Keratinocyte (primary cell): ENCODE results near the gene MRPL40. TPM values are rescaled to one million over a fixed set of nuclear protein-coding genes. Genes with fewer than 3 reads are reported as not detected.

Experiments used
- DNase-seq: peaks from one replicate; pipeline ENCODE4 v3.0.0-alpha.2; 2011; ENCODE audit warnings: low read depth, missing footprints, low spot score
- FAIRE-seq: peaks from 2 replicates; lab custom pipeline; 2011; peaks lifted over from hg19 to GRCh38; lab: Jason Lieb, UNC
- H2AFZ ChIP-seq: 2 replicates; pipeline ENCODE4 v1.6.0; 2012; ENCODE audit warnings: low read length, control low read depth, inconsistent platforms; ENCODE audit not compliant: control insufficient read depth
- H3K27ac ChIP-seq: 2 replicates; pipeline ENCODE4 v1.5.1; 2011; ENCODE audit warnings: low read length; ENCODE audit not compliant: control insufficient read depth, insufficient read depth
- H3K27me3 ChIP-seq: 3 replicates; pipeline ENCODE4 v1.6.0; 2011; ENCODE audit warnings: low read length; ENCODE audit not compliant: control insufficient read depth, insufficient read depth; ENCODE audit errors: extremely low read depth
- H3K36me3 ChIP-seq, 2 experiments: 2 replicates in 1 of 2; 3 replicates in 1 of 2; pipeline ENCODE4 v1.5.1; 2011; ENCODE audit warnings: low read length in 2 of 2, mild to moderate bottlenecking in 1 of 2; ENCODE audit not compliant: control insufficient read depth in 2 of 2, insufficient read depth in 2 of 2; ENCODE audit errors: extremely low read depth in 1 of 2
- H3K4me1 ChIP-seq: 3 replicates; pipeline ENCODE4 v1.5.1; 2011; ENCODE audit warnings: low read length; ENCODE audit not compliant: control insufficient read depth, insufficient read depth; ENCODE audit errors: extremely low read depth
- H3K4me2 ChIP-seq: 3 replicates; pipeline ENCODE4 v1.6.0; 2011; ENCODE audit warnings: low read depth, low read length; ENCODE audit not compliant: control insufficient read depth, insufficient read depth; ENCODE audit errors: extremely low read depth
- H3K4me3 ChIP-seq, 3 experiments: fragments of 200-600 bp in 1 of 3; sonication (generic) in 1 of 3; 2 replicates in 2 of 3; 3 replicates in 1 of 3; pipeline ENCODE4 v1.5.1; 2011 to 2016; ENCODE audit warnings: low read length in 3 of 3, mild to moderate bottlenecking in 3 of 3, control low read depth in 2 of 3, inconsistent platforms in 1 of 3, low read depth in 1 of 3, mixed read lengths in 1 of 3, mixed run types in 1 of 3, moderate library complexity in 1 of 3; ENCODE audit not compliant: control insufficient read depth in 2 of 3, insufficient read depth in 2 of 3; ENCODE audit errors: extremely low read depth in 1 of 3
- H3K79me2 ChIP-seq: 2 replicates; pipeline ENCODE4 v1.6.0; 2012; ENCODE audit warnings: low read length; ENCODE audit not compliant: control insufficient read depth, insufficient read depth
- H3K9ac ChIP-seq: 3 replicates; pipeline ENCODE4 v1.6.0; 2011; ENCODE audit warnings: low read length; ENCODE audit not compliant: control insufficient read depth, insufficient read depth; ENCODE audit errors: extremely low read depth
- H3K9me1 ChIP-seq: 3 replicates; pipeline ENCODE4 v1.6.0; 2011; ENCODE audit warnings: low read length; ENCODE audit not compliant: control insufficient read depth, insufficient read depth; ENCODE audit errors: extremely low read depth
- H3K9me3 ChIP-seq: 2 replicates; pipeline ENCODE4 v1.5.1; 2012; ENCODE audit warnings: low read depth, low read length; ENCODE audit not compliant: control insufficient read depth
- H4K20me1 ChIP-seq: 3 replicates; pipeline ENCODE4 v1.6.0; 2011; ENCODE audit warnings: low read length; ENCODE audit not compliant: control insufficient read depth, insufficient read depth; ENCODE audit errors: extremely low read depth
- EZH2 ChIP-seq: IDR thresholded peaks from one replicate; pipeline ENCODE4 v1.6.1; 2012; ENCODE audit warnings: inconsistent platforms, mild to moderate bottlenecking, low read length, moderate library complexity
- dilution Hi-C: fragments of 300-500 bp; cut with MboI; formaldehyde crosslinking; loops from one replicate; pipeline ENCODE4 v1.7.0; 2020; ENCODE audit warnings: low sequenced_read_pairs; ENCODE audit not compliant: extremely low pct_ligation_motif_present
- polyA plus RNA-seq, 5 experiments: library from polyadenylated mRNA; depleted of rRNA in 3 of 5; stranded (reverse) in 3 of 5; stranded (forward) in 1 of 5; unstranded in 1 of 5; fragments of >200 nt; gene quantifications; 1 replicate in 1 of 5; 2 replicates in 3 of 5; 3 replicates in 1 of 5; pipeline versions ENCODE4 v1.2.1 to v1.2.3, GENCODE V29; 2011 to 2012; ENCODE audit warnings: missing spikeins in 2 of 5, low read depth in 1 of 5, low replicate concordance in 1 of 5
- TF ChIP-seq, protein P1 (sequence below), 3 experiments: IDR thresholded peaks in 1 of 3; conservative IDR thresholded peaks in 1 of 3; optimal IDR thresholded peaks in 1 of 3; 2 replicates in 2 of 3; 3 replicates in 1 of 3; pipeline versions ENCODE3 to v1.5.1; 2011; ENCODE audit warnings: low read length in 3 of 3, mild to moderate bottlenecking in 3 of 3, moderate library complexity in 2 of 3, control low read depth in 1 of 3, inconsistent platforms in 1 of 3; ENCODE audit not compliant: insufficient read depth in 2 of 3; ENCODE audit errors: extremely low read depth in 1 of 3

MRPL40 gene
- polyA plus RNA-seq, 1 donor (not counting 4 experiments of a cell fraction or from before 2014, with no cell fraction given): 46.3 TPM

DNA sequence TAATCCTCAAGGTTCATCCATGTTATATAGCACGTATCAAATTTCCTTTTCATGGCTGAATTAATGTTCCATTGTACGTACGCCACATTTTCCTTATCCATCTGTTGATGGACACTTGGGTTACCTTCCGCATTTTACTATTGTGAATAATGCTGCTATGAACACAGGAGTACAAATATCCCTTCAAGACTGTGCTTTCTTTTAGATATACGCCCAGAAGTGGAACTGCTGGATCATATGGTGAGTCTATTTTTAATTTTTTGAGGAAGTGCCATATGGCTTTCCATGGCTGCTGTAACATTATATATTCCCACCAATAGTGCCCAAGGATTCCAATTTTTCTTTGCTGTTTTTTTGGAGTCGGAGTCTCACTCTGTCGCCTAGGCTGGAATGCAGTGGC is 6.0 kb downstream of the MRPL40 start:
- Histone ChIP-seq H3K4me1 (peaks cover 2% of the 10 kb centered on the region), H3K36me3 (peaks cover 7 to 15% of the 10 kb centered on the region in 2 experiments), H3K9me1 (no peaks in the 10 kb centered on the region), H3K9me3 (no peaks in the 10 kb centered on the region), H3K4me2 (no peak overlapping the region), H2AFZ (no peak overlapping the region), H3K4me3 (no peak overlapping the region), H3K79me2 (peaks cover 14% of the 10 kb centered on the region), H3K27me3 (no peaks in the 10 kb centered on the region), H3K9ac (no peak overlapping the region), H3K27ac (no peak overlapping the region), H4K20me1 (peaks cover 2% of the 10 kb centered on the region)
- dilution Hi-C loops: no loop called here
- no peak for TF ChIP-seq EZH2
- TF ChIP-seq, protein P1, sequence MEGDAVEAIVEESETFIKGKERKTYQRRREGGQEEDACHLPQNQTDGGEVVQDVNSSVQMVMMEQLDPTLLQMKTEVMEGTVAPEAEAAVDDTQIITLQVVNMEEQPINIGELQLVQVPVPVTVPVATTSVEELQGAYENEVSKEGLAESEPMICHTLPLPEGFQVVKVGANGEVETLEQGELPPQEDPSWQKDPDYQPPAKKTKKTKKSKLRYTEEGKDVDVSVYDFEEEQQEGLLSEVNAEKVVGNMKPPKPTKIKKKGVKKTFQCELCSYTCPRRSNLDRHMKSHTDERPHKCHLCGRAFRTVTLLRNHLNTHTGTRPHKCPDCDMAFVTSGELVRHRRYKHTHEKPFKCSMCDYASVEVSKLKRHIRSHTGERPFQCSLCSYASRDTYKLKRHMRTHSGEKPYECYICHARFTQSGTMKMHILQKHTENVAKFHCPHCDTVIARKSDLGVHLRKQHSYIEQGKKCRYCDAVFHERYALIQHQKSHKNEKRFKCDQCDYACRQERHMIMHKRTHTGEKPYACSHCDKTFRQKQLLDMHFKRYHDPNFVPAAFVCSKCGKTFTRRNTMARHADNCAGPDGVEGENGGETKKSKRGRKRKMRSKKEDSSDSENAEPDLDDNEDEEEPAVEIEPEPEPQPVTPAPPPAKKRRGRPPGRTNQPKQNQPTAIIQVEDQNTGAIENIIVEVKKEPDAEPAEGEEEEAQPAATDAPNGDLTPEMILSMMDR (optimal IDR thresholded peaks at IDR 0.05 in 1 of 3, IDR thresholded peaks at IDR 0.05 in 1 of 3, conservative IDR thresholded peaks at IDR 0.05 in 1 of 3; ENCODE audit: extremely low read depth in 1 of 3, insufficient read depth in 2 of 3, low read length in 3 of 3): no peak
- FAIRE-seq: no peak
- DNase-seq: no peak

DNA sequence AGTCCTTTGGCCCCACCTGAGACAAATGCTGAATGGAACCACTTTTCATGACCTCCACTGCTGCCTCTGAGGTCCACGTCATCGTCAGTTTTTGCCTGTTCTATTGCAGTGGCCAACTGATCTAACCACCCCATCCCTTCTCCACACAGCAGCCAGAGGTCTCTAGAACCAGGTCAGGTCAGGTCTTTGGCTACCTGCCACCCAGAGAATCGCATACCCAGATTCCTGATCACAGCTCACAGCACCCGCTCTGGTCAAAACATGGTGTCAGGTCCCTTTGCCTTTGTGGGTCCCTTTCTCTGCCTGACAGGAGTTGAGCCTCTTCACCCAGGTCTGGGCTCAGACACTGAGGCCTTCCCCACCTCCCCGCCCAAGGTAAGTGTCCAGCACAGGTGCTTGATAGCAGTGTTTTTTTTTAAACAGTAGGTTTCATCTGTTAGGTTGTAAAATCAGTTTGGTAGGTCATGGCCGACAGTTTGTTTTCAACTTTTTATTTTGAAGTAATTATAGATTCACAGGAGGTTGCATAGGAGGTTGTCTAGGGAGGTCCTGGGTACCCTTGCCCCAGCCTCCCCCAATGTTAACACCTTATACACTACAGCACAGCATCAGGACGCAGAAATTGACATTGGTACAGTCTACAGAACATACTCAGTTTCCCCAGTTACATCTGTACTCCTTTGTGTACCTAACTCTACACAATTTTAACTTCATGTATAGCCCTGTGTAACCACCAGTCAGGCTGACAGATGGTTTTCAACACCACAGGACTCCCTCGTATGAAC is 8.3 kb downstream of the MRPL40 start:
- Histone ChIP-seq H2AFZ (no peak overlapping the region), H3K4me2 (no peak overlapping the region), H3K27ac (no peak overlapping the region), H3K9ac (no peak overlapping the region), H3K36me3 (peaks cover 9 to 11% of the 10 kb centered on the region in 2 experiments), H3K9me1 (no peaks in the 10 kb centered on the region), H4K20me1 (peaks cover 2% of the 10 kb centered on the region), H3K4me1 (no peaks in the 10 kb centered on the region), H3K4me3 (no peak overlapping the region), H3K79me2 (peaks cover 35% of the 10 kb centered on the region), H3K27me3 (no peaks in the 10 kb centered on the region), H3K9me3 (no peaks in the 10 kb centered on the region)
- TF ChIP-seq, protein P1 (optimal IDR thresholded peaks at IDR 0.05 in 1 of 3, IDR thresholded peaks at IDR 0.05 in 1 of 3, conservative IDR thresholded peaks at IDR 0.05 in 1 of 3; ENCODE audit: extremely low read depth in 1 of 3, insufficient read depth in 2 of 3, low read length in 3 of 3): no peak
- no peak for TF ChIP-seq EZH2
- DNase-seq (no peak), FAIRE-seq (no peak)
- dilution Hi-C loops: no loop called here
